HG03558 (cell line): ENCODE data around the gene ADPGK.

ENCODE experiments used
- ATAC-seq: cut with Tn5 transposase; IDR thresholded peaks from one replicate; pipeline ENCODE4 v1.9.1; 2021; ENCODE audit warnings: moderate number of reproducible peaks; ENCODE audit not compliant: unreplicated experiment; ENCODE audit errors: extremely low read depth

Gene ADPGK

GRCh38 chr15:72792431-72792830 is 8.9 kb upstream of the ADPGK start:
- no peak for ATAC-seq

GRCh38 chr15:72790302-72790910 is 6.8 kb upstream of the ADPGK start:
- ATAC-seq, result no peak

- ATAC-seq, result no peak
Observed at GRCh38 chr15:72787526-72787925, 4.0 kb upstream of the ADPGK start.

- ATAC-seq, result no peak
Observed at GRCh38 chr15:72786676-72787345, 3.3 kb upstream of the ADPGK start.

GRCh38 chr15:72786242-72786641 is 2.7 kb upstream of the ADPGK start:
- ATAC-seq, result no peak

GRCh38 chr15:72785841-72786240 is 2.3 kb upstream of the ADPGK start:
- no peak for ATAC-seq

GRCh38 chr15:72785432-72785831 is 1.9 kb upstream of the ADPGK start:
- ATAC-seq, result no peak

- no peak for ATAC-seq
Observed at GRCh38 chr15:72784456-72784876, 908 bp upstream of the ADPGK start.

GRCh38 chr15:72783004-72783639 is 436 bp downstream of the ADPGK start:
- ATAC-seq, result peak; percentile 6

GRCh38 chr15:72782274-72783003 is 1.1 kb downstream of the ADPGK start:
- ATAC-seq, result no peak

GRCh38 chr15:72781631-72782030 is 1.9 kb downstream of the ADPGK start:
- ATAC-seq, result no peak

GRCh38 chr15:72778796-72779195 is 4.8 kb downstream of the ADPGK start:
- no peak for ATAC-seq

GRCh38 chr15:72774696-72775383 is 8.7 kb downstream of the ADPGK start:
- no peak for ATAC-seq

- ATAC-seq, result no peak
Observed at GRCh38 chr15:72771329-72771725, 12.2 kb downstream of the ADPGK start.

GRCh38 chr15:72770673-72771328 is 12.8 kb downstream of the ADPGK start:
- no peak for ATAC-seq

- no peak for ATAC-seq
Observed at GRCh38 chr15:72766780-72767179, 16.8 kb downstream of the ADPGK start.

- no peak for ATAC-seq
Observed at GRCh38 chr15:72766025-72766424, 17.5 kb downstream of the ADPGK start.

GRCh38 chr15:72764656-72765055 is 18.9 kb downstream of the ADPGK start:
- ATAC-seq, result no peak

- ATAC-seq, result no peak
Observed at GRCh38 chr15:72760590-72761260, 22.8 kb downstream of the ADPGK start.
